Measurements from ENCODE around the gene DPYD.

- TF ChIP-seq CTCF (conservative IDR thresholded peaks at IDR 0.05) (no peak), ZFX (IDR thresholded peaks at IDR 0.05) (no peak)
Observed at GRCh38 chr1:97660431-97661105, 260.3 kb downstream of the DPYD start.

Data from C4-2B (cell line).